C4-2B (cell line): Measurements from ENCODE around the gene BCL11B.

Experiments
- H3K27ac ChIP-seq: fragments of 450-650 bp; 2 replicates; pipeline ENCODE4 v1.5.1; 2017
- ZFX ChIP-seq: fragments of 450-650 bp; IDR thresholded peaks from 2 replicates; pipeline ENCODE4 v1.6.1; 2017
- TF ChIP-seq, protein P1 (sequence below): fragments of 450-650 bp; conservative IDR thresholded peaks from 2 replicates; pipeline ENCODE4 v1.5.1; 2017; ENCODE audit warnings: mild to moderate bottlenecking

The BCL11B gene

DNA sequence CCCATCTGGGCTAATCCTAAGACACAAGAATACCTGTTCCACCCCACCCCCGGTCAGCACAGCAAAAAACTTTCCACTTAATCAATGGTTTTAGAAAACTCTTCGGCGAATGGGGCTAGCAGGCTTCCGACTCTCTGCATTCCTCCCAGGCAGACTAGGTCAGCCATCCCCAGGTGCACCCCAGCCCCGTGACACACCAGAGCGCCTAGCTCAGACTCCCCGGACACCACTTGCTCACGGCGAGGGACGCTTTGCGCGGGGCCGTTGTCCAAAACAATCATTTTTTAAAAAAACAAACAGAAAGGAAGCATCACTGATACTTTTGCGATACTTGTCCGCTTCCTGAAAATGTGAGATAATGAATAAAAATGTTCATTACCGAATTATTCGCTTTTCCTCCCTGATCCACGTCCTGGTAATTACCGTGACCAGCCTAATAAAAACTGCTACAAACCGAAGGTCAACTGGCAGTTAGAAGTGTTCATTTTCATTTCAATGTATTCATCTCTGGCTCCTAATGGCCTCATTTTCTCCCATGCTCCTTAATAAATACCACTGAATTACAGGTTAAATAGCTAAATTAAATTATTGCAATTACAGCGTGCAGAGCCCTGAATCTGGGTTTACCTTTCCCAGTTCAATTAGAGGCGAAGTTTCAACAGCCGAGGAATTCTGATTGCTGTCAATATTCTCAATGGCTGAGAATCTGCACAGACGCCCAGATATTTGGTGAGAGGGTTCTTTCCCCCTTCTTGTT lies 73.1 kb downstream of the BCL11B start:
- TF ChIP-seq, protein P1, sequence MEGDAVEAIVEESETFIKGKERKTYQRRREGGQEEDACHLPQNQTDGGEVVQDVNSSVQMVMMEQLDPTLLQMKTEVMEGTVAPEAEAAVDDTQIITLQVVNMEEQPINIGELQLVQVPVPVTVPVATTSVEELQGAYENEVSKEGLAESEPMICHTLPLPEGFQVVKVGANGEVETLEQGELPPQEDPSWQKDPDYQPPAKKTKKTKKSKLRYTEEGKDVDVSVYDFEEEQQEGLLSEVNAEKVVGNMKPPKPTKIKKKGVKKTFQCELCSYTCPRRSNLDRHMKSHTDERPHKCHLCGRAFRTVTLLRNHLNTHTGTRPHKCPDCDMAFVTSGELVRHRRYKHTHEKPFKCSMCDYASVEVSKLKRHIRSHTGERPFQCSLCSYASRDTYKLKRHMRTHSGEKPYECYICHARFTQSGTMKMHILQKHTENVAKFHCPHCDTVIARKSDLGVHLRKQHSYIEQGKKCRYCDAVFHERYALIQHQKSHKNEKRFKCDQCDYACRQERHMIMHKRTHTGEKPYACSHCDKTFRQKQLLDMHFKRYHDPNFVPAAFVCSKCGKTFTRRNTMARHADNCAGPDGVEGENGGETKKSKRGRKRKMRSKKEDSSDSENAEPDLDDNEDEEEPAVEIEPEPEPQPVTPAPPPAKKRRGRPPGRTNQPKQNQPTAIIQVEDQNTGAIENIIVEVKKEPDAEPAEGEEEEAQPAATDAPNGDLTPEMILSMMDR: no peak
- no peak for TF ChIP-seq ZFX
- H3K27ac ChIP-seq: no peak overlapping the region

DNA sequence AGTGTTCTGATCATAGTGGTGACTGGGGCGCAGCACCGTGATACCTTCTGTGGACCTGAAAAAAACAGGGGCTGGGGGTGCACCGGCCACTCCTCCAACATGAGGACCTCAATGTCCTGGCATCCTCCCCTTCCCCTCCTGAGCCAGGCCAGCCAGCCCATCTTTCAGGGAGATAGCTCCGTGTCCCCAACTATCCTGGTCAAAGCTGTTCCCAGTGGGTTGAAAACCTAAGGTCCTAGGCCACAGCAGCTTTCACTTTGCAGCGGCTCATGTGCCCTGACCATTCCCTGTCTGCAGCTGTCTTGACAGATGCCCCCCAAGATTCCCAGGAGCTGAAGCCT lies 75.7 kb downstream of the BCL11B start:
- H3K27ac ChIP-seq: no peak overlapping the region
- TF ChIP-seq, protein P1: no peak
- TF ChIP-seq ZFX: no peak

GRCh38 chr14:99195602-99196309 lies 76.2 kb downstream of the BCL11B start:
- no peak for TF ChIP-seq ZFX
- TF ChIP-seq, protein P1: no peak
- H3K27ac ChIP-seq: no peak overlapping the region

GRCh38 chr14:99194736-99195135 lies 77.3 kb downstream of the BCL11B start:
- no peak overlapping the region for H3K27ac ChIP-seq
- TF ChIP-seq ZFX: no peak
- TF ChIP-seq, protein P1: no peak

- no peak for TF ChIP-seq ZFX
- TF ChIP-seq, protein P1: no peak
- H3K27ac ChIP-seq: no peak overlapping the region
Observed at GRCh38 chr14:99194136-99194535, 77.9 kb downstream of the BCL11B start.

- H3K27ac ChIP-seq: peak overlapping the region; percentile 60
- no peak for TF ChIP-seq ZFX
- TF ChIP-seq, protein P1: no peak
Observed at GRCh38 chr14:99192830-99193229, 79.2 kb downstream of the BCL11B start.

GRCh38 chr14:99192028-99192621 lies 79.9 kb downstream of the BCL11B start:
- H3K27ac ChIP-seq: peak overlapping the region; percentile 60
- no peak for TF ChIP-seq ZFX
- TF ChIP-seq, protein P1: no peak
